NCI-H187 (cell line): ENCODE data around the gene DGKH.
"Not testable (repeated sequence)": the region's sequence is repeated elsewhere in the genome, so short reads cannot be mapped to it uniquely, and the experiment has no call there.

Experiments used
- DNase-seq, 2 experiments: peaks; one replicate each; lab custom pipeline; 2025; lab: John Stamatoyannopoulos, UW

DGKH gene

DNA sequence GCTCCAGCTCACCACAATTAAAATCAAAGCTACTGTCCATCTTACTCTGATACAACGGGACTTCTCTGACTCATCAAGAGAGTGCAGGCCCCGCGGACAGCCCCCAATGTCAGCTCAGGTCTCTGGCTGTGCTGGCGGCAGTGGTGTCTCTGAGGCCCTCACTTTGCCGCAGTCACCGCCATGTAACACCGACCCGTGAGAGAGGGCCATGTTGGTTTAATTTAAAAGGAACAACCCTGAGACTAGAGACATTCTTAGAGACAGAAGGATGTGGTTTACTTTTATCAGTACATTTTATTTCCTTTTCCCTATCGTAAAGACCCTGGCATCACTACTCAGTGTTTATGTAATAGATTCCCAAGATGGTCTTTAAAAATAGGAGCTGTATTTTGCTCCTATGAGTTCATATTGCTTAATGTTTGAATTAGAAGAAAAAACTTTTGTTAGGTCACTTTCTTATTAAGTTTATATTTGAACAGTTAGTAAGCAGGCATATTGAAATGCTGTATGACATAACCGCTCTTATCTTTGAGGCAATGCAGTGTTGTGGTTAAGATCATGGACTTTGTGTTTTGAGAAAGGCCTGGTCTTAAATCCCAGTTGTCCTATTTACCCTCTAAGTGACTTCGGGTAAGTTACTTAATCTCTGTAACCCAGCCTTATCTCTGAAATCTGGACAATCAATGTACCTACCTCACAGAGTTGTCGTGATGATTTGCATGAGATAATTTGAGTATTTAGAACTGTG is 23.4 kb downstream of the DGKH start:
- no peak for DNase-seq

DNA sequence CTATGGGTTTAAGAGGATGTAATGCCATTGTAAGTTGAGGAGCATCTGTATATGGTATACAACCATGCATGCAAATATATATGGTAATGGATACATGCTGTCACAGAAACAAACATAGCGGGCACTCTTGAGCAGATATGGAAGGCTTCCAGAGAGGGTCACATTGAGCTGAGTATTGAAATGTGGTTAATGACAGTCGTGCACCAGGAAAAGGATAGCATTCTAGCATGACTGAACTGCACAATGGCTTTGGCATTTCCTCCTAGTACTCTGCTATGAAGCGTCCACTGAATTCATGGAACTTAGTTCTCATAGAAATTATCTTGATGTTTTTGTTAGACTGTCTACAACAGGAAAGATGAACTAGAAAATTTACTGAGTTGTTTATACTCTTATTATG is 25.2 kb downstream of the DGKH start:
- no peak for DNase-seq

DNA sequence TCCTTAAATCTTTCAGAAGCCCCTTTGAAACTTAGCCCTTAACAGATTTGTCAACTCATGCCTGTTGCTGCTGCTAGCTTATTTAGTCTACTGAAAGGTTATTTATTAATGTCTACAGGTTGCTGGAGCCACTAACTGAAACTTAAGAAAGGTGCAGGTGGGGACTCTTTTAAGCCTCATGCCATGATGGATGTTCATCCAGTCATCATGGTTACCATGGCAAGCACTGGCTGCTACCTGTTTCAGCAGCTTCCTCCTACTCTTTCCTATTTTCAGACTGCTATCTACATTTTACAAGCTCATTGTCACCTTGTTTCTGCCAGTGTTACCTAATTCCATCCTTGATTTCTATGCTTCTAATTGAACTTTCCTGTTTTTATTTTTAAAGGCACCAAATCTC is 27.1 kb downstream of the DGKH start:
- no peak for DNase-seq

DNA sequence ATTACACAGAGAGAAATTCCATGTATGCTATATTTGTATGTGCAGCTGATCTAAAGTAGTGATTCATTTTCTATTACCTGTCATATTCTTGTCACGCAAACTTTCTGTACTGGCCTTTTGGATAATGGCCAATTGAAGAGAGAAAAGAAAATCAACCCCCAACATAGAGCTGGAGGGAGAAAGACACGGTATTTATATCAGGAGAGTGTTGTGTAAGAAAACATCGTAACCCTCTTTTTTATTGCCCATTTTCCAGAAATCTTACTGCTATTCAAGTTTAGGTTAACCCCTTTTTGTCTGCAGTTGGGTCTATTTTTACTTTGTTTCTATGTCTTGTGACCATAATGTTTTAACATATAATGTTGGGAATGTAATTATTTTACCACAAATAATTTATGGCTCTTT is 27.9 kb downstream of the DGKH start:
- no peak for DNase-seq

DNA sequence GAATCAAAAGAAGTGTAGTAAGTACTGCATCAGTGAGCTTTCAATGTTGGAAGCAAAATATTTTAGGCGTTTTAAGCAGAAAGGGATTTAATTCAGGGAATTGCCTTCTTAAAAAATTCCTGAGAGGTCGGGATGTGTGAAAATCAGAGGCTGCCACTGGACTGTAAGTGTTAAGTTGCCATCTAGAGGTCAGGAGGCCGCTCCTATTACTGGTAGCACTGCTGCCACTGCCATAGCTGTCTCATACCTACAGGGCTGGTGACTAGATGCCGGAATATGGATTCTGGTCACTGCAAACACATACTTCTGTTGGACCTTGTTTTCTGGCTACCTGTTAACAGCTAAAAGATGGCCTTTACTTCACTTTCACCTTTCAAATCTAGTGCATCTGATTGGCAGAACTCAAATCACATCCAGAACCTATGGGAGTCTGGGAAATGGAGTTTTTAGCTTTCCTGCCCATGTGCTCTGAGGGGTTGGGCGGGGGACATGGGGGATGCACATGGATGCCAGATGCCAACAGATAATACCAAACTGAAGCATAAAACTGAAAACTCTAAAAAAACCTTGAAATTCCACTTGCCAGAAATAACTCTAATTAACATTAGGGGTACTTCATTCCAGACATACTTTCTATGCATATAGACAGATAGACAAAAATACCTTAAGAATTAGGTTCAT is 29.8 kb downstream of the DGKH start:
- DNase-seq: no peak

DNA sequence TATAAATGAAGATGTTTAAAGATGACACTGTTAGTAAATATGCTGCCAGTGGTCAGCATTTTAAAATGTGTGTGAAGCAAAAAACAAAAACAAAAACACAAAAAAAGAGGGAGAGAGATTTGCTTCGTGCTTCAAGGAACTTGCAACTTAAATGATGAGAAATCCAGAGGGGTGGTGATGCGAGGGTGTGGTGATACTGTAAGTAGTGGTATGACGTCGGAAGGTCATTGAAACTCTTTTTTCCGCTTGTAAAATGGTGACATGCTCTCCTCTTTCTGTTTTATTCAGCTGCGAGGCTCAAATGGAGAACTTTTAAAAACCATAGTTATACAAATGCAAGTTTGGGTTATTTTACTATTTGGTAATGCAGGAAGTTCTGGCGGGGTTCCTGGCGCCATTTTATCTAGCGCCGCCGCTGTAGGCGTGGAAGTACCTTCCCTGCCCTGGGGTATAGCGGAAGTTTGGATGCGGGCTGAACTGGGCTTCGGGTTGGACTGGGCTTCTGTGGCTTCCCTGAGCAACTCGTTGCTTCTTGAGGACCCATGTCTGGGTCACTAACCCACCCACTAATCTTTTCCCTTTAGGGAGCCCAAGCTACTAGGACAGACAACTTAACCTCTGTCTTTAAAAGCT is 34.8 kb downstream of the DGKH start:
- DNase-seq: no peak

DNA sequence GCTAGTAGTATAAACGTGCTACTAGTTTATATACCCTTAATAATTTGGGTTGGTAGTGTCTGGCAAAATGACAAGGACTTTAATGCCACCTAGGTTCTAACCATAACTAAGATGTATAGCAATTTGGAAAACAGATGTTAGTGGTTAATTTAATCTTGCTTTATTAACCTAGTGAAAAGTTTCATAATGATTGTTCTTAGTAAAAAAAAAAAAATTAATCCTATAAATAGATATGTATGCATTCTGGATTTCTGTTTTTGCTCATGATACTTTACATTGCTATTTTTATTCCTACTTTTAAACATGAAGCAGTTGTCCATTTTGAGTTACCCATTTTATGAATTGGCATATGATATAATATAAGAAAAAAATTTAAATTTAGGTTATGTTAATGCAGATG is 36.3 kb downstream of the DGKH start:
- no peak for DNase-seq

DNA sequence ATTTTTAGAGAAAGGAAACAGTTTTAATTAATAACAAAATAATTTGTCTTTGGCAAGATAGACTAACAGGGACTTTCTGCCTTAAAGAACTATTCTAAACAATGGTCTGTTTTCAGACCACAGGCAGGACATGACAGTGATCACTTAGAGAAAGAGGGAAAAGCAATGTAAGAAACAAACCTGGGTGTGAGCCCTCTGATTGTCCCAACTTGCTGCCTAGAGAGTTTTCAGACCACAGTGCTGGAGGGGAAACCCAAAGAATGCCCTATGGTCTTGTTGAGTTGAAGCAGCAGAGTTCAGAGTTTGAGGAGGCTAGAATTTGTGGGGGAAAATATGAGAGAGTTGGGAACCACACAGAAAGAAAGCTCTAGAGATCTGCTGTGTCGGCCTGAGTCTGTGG is 38.1 kb downstream of the DGKH start:
- no peak for DNase-seq

DNA sequence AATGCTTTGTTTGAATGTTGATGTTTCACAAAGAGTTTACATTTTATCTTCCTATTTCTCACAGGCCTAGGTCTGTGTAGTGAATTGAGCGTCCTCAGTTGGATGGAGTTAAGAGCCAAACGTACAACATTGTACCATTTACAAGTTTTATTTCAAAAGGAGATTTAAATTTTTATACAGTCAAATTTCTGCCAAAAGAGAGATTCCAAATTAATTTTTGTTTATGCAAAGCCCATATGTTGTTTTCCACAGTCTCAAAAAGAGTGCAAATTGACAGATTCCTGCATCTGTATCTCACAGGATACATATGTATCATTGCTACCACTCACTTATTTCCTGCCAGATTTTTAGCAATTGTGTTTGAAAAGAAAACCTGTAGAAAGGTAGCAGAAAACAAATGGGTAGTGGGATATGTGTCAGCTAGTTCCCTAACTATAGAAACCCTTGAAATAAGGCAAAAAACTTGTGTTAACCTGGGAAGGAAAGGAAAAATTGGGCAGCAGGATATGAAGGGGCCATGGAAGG is 46.1 kb downstream of the DGKH start:
- DNase-seq: no peak

DNA sequence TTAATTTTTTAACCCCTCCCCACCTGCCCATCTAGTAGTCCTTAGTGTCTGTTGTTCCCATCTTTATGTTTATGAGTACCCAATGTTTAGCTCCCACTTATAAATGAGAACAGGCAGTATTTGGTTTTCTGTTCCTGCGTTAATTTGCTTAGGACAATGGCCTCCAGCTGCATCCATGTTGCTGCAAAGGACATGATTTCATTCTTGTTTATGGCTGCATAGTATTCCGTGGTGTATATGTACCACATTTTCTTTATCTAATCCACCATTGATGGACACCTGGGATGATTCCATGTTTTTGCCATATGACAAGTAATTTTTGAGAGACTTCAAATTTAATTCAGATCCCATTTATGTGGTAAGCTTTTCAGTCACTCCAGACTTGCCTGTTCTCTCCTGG is 47.8 kb downstream of the DGKH start:
- not testable (repeated sequence) for DNase-seq

DNA sequence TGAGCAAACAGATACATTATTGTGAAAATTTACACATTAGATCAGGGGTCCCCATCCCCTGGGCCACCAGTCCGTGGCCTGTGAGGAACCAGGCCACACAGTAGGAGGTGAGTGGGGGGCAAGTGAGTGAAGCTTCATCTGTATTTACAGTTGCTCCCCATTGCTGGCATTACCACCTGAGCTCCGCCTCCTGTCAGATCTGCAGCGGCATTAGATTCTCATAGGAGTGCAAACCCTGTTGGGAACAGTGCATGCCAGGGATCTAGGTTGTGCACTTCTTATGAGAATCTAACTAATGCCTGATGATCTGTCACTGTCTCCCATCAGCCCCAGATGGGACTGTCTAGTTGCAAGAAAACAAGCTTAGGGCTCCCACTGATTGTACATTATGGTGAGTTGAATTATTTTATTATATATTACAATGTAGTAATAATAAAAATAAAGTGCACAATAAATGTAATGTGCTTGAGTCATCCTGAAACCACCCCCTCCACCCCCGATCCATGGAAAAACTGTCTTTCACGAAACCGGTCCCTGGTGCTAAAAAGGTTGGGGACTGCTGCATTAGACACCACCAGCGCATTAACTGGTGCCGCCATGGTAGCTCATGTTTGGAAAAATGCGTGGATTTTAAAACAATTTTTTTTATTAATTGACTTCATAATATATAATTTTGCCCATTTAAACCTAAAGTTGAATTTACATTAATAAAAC is 51.7 kb downstream of the DGKH start:
- DNase-seq: no peak

DNA sequence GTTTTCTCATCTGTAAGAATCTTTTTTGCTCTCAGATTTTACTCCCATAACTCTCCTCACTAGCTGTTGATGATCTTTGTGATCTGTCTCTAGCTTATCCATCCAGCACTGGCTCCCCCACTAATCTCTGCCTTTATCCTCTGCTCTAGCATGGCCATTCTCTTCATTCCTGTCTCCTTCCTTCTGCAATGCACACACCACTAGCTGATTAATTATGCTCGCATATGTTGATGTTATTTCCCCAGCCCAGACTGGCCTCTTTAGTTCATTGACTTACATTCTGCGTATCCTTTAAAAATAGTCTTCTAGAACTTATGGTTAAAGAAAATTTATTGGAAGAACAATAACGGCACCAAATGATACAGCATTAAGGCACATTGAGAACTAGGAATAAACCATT is 52.5 kb downstream of the DGKH start:
- DNase-seq: no peak

DNA sequence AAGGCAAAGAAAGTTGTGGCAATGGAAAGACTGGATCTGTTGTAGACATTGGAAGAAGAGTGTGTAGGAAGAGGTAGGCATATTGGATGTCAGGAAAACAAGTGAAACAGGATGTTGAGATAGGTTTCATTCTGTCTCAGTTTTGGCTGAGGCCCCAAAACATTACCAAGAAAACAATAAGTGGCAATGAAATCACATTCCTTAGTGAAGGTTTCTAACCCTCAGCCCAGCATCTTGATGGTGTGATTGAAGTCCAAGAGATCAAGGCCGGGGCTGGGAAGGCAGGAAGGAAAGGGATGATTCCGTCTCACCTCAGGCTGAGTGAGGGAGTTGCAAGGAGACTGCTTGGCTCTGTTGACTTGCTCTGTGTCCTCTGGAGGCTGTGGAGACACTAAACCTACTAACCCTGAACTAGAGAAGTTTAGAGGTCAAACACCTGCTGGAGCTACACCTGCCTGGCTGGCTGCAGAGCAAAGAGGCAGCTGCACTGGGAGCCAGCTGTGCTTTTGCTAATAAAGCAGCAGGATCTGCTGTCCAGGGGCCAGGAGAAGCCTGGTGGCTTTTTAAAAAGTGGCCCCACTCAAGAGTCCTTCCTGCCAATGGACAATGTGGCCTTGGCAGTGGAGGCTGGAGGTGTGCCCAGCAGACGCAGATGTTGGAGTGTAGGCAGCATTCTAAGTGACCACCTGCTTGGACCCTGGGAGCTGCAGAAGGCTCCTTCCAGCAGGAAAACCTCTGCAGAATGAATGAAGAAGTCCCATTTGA is 53.6 kb downstream of the DGKH start:
- DNase-seq: no peak

DNA sequence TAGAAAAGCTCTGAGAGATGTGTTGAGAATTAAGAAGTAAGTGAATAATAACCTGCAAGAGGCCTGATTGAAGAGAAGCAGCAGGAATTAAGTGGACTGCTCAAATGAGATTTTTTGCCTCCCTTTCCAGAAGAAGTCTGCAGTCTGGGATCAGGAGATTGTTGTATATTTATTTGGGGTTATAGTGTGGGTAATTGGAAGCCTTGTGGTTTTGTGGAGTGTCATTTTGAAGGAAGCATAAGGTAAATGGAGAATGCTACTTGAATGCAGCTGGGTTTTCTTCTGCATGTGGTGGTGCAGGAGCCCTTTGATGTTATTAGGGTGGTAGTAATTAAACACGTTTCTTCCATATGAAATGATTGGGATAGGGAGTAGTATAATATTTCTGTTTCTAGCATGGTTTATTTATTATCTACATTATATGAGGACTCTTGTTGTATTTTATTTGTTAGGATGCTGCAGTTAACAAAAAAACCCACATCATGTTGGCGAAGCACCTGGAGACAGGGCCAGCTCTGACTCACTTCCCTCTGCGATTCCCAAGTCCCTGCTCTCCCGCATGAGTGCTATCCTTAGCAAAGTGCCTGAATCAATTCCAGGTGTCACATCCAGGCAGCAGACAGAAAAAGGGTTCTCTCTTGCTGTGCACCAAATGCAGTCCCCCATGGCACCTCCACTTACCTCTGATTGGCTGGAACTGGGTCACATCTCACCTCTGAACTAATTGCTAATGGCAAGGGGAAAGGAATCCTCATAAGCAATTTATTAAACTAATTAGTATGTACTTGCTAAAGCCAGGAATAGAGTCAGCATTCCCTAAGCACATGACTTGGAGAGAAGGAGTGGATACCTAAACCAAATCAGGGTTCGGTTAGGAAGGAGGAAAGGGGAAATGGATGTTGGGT is 54.8 kb downstream of the DGKH start:
- no peak for DNase-seq

DNA sequence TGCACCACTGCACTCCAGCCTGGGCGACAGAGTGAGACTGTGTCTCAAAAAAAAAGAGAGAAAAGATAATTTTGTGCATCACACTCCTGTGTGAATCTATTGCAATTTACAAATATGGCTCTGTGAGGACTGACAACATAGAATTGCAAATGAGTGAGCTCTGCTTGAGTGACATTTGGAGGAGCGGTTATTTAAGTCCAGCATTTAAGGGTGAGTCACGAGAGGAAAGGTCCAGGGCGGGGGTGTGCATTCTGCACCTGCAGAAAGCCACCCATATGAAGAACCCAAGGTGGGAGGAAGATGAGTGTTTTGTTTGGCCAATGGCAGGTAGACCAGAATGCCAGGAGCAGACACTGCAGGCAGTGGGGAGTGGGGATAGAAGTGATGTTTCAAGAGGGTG is 58.5 kb downstream of the DGKH start:
- peak; percentile 37 to 65 for DNase-seq

DNA sequence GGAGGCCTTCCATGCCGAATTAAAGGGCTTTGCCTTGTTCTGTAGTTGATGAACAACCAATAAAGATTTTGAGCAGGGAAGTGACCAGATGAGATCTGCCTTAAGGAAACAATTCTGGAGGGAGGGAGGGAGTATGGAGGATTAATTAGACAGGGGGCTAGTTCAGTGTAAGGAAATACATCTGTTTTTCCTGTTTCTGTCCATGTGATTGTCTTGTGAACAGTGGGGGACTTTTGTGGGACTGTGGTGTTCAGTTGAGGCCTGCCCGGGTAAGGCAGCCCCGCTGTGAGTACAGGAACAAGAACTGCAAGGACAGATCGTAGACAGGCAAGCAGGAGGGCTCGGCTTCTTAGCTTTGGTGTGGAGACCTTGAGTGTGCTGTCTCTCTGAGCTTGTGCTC is 59.0 kb downstream of the DGKH start:
- DNase-seq: no peak

DNA sequence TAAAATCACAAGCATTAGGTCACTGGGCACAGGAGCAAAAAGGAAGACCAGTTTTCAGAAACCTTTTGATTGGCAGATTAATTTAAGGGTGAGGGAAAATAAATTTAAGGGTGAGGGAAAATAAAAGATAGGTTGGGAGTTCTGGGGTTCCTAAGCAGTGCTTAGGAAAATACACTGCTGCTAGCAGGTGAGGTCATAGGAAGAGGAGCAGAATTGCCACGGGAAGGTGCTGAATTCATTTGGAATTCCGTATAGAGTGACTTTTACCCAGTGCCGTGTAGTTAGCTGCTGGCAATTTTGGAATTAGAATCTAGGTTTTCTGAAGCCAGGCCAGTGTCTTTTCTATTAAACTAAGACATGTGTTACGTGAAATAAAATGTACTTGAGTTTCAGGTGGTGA is 59.8 kb downstream of the DGKH start:
- no peak for DNase-seq

DNA sequence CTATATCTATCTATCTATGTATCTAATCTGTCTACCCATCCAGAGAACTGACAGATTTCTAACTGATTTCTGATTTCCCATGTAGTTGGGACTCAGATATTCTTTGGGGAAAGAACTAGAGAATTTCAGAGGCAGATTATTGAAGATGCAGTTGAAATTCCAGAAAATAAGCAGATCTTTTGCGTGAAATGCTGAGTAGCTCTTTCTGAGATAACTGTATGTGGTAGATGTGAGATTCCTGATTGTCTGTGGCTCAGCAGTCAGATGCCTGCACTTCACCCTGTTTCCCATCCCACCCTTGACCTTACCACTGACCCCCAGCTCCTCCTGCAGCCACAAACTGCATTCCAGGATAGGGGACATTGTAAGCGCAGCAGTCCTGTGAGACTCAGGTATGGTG is 61.5 kb downstream of the DGKH start:
- no peak for DNase-seq

DNA sequence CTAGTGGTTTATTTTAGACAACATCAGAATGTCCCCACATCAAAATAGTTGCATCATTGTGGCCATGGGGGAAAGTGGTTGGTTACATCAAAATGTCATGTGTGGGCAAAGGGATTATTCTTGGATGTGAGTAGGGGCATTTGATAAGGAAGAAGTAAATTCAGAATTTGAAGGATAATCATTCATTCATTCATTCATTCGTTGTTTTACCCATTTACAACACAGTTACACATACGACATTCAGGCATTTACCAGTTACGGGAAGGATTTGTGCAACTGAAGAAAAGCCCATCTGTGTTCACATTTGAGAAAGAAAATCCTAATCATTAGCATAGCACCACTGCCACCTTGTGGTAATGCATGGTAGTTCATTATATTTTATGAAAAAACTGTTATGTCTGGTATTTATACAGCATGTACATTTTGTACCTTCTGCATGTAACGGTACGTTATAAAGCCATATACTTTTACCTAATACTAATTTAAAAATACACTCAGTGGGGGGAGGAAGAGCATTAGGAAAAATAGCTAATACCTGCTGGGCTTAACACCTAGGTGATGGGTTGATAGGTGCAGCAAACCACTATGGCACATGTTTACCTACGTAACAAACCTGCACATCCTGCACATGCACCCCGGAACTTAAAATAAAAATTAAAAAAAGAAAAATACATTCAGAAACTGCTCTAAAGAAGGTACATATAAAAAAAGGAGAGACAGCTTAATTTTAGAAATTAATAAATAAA is 62.1 kb downstream of the DGKH start:
- DNase-seq: peak; percentile 20 to 43

DNA sequence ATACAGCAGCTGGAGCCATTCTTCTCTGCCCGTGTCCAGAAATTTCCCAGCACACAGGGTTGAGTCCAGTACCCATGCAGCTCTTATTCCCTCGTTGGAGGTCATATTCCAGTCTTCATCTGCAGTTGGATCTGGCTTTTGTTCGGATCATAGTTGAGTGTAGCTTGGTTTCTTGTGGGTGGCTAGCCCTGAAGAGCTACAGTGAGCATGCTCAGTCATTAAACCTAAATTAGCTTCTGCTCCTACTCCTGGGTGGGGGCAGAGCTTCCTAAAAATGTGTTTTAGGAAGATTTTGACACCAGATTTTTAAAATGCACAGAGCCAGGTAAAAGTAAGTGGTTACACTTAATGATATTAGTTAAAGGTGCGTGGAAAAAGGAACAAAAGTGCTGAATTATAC is 64.4 kb downstream of the DGKH start:
- no peak for DNase-seq
